Esophagus (tissue), 2 donors: ENCODE results near the gene ACTR1A. TPM values are rescaled to one million over a fixed set of nuclear protein-coding genes. Genes with fewer than 3 reads are reported as not detected.
"Not testable (repeated sequence)": the region's sequence is repeated elsewhere in the genome, so short reads cannot be mapped to it uniquely, and the experiment has no call there.

ENCODE experiments used
- H3K27ac ChIP-seq, 2 donors: one replicate each; pipeline ENCODE4 v1.5.1; 2013; ENCODE audit warnings: low read depth in 2 of 2, mild to moderate bottlenecking in 2 of 2, inconsistent platforms in 1 of 2, low read length in 1 of 2, moderate library complexity in 1 of 2
- H3K27me3 ChIP-seq, 2 donors: one replicate each; pipeline ENCODE4 v1.6.1; 2013; ENCODE audit warnings: low read length in 2 of 2, control low read depth in 1 of 2, mild to moderate bottlenecking in 1 of 2; ENCODE audit not compliant: insufficient read depth in 2 of 2, control insufficient read depth in 1 of 2
- H3K36me3 ChIP-seq, 2 donors: one replicate each; pipeline ENCODE4 v1.6.1; 2013; ENCODE audit warnings: low read length in 1 of 2; ENCODE audit not compliant: control insufficient read depth in 2 of 2, insufficient read depth in 2 of 2
- H3K4me1 ChIP-seq, 2 donors: one replicate each; pipeline ENCODE4 v1.6.1; 2013; ENCODE audit warnings: low read length in 1 of 2; ENCODE audit not compliant: control insufficient read depth in 2 of 2, insufficient read depth in 2 of 2
- H3K4me3 ChIP-seq, 2 donors: one replicate each; pipeline ENCODE4 v1.5.1; 2013; ENCODE audit warnings: low read length in 2 of 2, mild to moderate bottlenecking in 2 of 2, low read depth in 1 of 2, moderate library complexity in 1 of 2
- H3K9me3 ChIP-seq, 2 donors: one replicate each; pipeline ENCODE4 v1.6.1; 2013; ENCODE audit warnings: mild to moderate bottlenecking in 2 of 2, low read depth in 1 of 2, low read length in 1 of 2, moderate library complexity in 1 of 2; ENCODE audit not compliant: control insufficient read depth in 2 of 2, insufficient read depth in 1 of 2
- WGBS, 2 donors: extraction: QIAGEN DNeasy Blood & Tissue Kit; methylation state at CpG; one replicate each; pipeline ENCODE4 v1.1.7; 2013; 5-methylcytosine and 5-hydroxymethylcytosine counted together
- polyA plus RNA-seq, 2 donors: library from polyadenylated mRNA; stranded (reverse); fragments of 200-250 nt; gene quantifications; one replicate each; pipeline ENCODE4 v1.2.3, GENCODE V29; 2013
- donor health status: healthy with polysubstance abuse.
- donor health status: Bipolar disorder and iron deficiency.

Gene ACTR1A
- polyA plus RNA-seq, 2 donors, result 56.1 to 60.3 TPM

- 96 to 98% methylated on average over 2 of the region's 2 CpGs for WGBS, 2 donors
These were observed 35.4 kb upstream of the ACTR1A start for GRCh38 chr10:102537948-102538347.

GRCh38 chr10:102537367-102537766 lies 34.9 kb upstream of the ACTR1A start:
- no peaks in the 10 kb centered on the region for H3K36me3 ChIP-seq
- no peaks in the 10 kb centered on the region for H3K4me1 ChIP-seq
- H3K9me3 ChIP-seq, result no peaks in the 10 kb centered on the region
- no peak overlapping the region for H3K27ac ChIP-seq
- H3K27me3 ChIP-seq, result no peaks in the 10 kb centered on the region
- H3K4me3 ChIP-seq, result no peak overlapping the region

More at GRCh38 chr10:102537948-102538347, 35.4 kb upstream of the ACTR1A start:
- Histone ChIP-seq H3K4me3 (no peak overlapping the region), H3K27ac (no peak overlapping the region), H3K36me3 (no peaks in the 10 kb centered on the region), H3K27me3 (no peaks in the 10 kb centered on the region), H3K9me3 (no peaks in the 10 kb centered on the region), H3K4me1 (no peaks in the 10 kb centered on the region)

GRCh38 chr10:102535481-102536147 lies 33.1 kb upstream of the ACTR1A start:
- H3K9me3 ChIP-seq, result no peaks in the 10 kb centered on the region
- peaks cover 0 to 2% of the 10 kb centered on the region in 2 donors for H3K4me1 ChIP-seq
- H3K4me3 ChIP-seq, result no peak overlapping the region
- H3K36me3 ChIP-seq, result no peaks in the 10 kb centered on the region
- no peak overlapping the region for H3K27ac ChIP-seq
- no peaks in the 10 kb centered on the region for H3K27me3 ChIP-seq
- 96 to 99% methylated on average over 7 of the region's 7 CpGs for WGBS, 2 donors

- not testable (repeated sequence) for H3K27me3 ChIP-seq, H3K4me1 ChIP-seq, H3K9me3 ChIP-seq, H3K36me3 ChIP-seq, H3K4me3 ChIP-seq, H3K27ac ChIP-seq
- WGBS, 2 donors, result 96 to 97% methylated on average over 9 of the region's 9 CpGs
These were observed 32.5 kb upstream of the ACTR1A start for GRCh38 chr10:102534966-102535365.

- no peaks in the 10 kb centered on the region for H3K27me3 ChIP-seq
- 91 to 94% methylated on average over 13 of the region's 13 CpGs for WGBS, 2 donors
- H3K4me1 ChIP-seq, result peaks cover 0 to 2% of the 10 kb centered on the region in 2 donors
These were observed 31.8 kb upstream of the ACTR1A start for GRCh38 chr10:102534333-102534732.

GRCh38 chr10:102527546-102527945 lies 25.0 kb upstream of the ACTR1A start:
- H3K27me3 ChIP-seq, result no peaks in the 10 kb centered on the region
- 81 to 95% methylated on average over 2 of the region's 2 CpGs for WGBS, 2 donors
- no peaks in the 10 kb centered on the region for H3K9me3 ChIP-seq
- H3K36me3 ChIP-seq, result peaks cover 0 to 4% of the 10 kb centered on the region in 2 donors
- no peak overlapping the region for H3K27ac ChIP-seq
- H3K4me1 ChIP-seq, result peaks cover 0 to 2% of the 10 kb centered on the region in 2 donors
- no peak overlapping the region for H3K4me3 ChIP-seq

More at GRCh38 chr10:102534333-102534732, 31.8 kb upstream of the ACTR1A start:
- Histone ChIP-seq H3K27ac (no peak overlapping the region), H3K9me3 (no peaks in the 10 kb centered on the region), H3K4me3 (no peak overlapping the region), H3K36me3 (no peaks in the 10 kb centered on the region)

- Histone ChIP-seq H3K27me3 (no peaks in the 10 kb centered on the region), H3K36me3 (peaks cover 0 to 4% of the 10 kb centered on the region in 2 donors), H3K4me1 (no peaks in the 10 kb centered on the region), H3K4me3 (no peak overlapping the region), H3K27ac (no peak overlapping the region), H3K9me3 (no peaks in the 10 kb centered on the region)
- WGBS, 2 donors, result 78 to 89% methylated on average over 4 of the region's 4 CpGs
These were observed 22.2 kb upstream of the ACTR1A start for GRCh38 chr10:102524746-102525145.

GRCh38 chr10:102523250-102524029 lies 20.9 kb upstream of the ACTR1A start:
- Histone ChIP-seq H3K4me1 (no peaks in the 10 kb centered on the region), H3K27me3 (no peaks in the 10 kb centered on the region), H3K36me3 (peaks cover 0 to 4% of the 10 kb centered on the region in 2 donors), H3K27ac (no peak overlapping the region), H3K4me3 (no peak overlapping the region), H3K9me3 (no peaks in the 10 kb centered on the region)
- 76% methylated on average over 7 of the region's 7 CpGs for WGBS, 2 donors

GRCh38 chr10:102522874-102523249 lies 20.4 kb upstream of the ACTR1A start:
- H3K27ac ChIP-seq, result no peak overlapping the region
- H3K27me3 ChIP-seq, result no peaks in the 10 kb centered on the region
- WGBS, 2 donors, result 96 to 100% methylated on average over 1 of the region's 1 CpG
- H3K9me3 ChIP-seq, result no peaks in the 10 kb centered on the region
- H3K4me3 ChIP-seq, result no peak overlapping the region
- H3K36me3 ChIP-seq, result peaks cover 0 to 4% of the 10 kb centered on the region in 2 donors
- no peaks in the 10 kb centered on the region for H3K4me1 ChIP-seq
